Stimulated activated naive CD4-positive, alpha-beta T cell (primary cell): ENCODE measurements around the gene ZFHX2.
A peak's percentile ranks its signal among the peaks of the same experiment; 100 is the strongest.
"Not testable (repeated sequence)": the region's sequence is repeated elsewhere in the genome, so short reads cannot be mapped to it uniquely, and the experiment has no call there.

Source experiments
- DNase-seq, 6 experiments: peaks; one replicate each; lab custom pipeline; 2025; lab: John Stamatoyannopoulos, UW

ZFHX2 gene

DNA sequence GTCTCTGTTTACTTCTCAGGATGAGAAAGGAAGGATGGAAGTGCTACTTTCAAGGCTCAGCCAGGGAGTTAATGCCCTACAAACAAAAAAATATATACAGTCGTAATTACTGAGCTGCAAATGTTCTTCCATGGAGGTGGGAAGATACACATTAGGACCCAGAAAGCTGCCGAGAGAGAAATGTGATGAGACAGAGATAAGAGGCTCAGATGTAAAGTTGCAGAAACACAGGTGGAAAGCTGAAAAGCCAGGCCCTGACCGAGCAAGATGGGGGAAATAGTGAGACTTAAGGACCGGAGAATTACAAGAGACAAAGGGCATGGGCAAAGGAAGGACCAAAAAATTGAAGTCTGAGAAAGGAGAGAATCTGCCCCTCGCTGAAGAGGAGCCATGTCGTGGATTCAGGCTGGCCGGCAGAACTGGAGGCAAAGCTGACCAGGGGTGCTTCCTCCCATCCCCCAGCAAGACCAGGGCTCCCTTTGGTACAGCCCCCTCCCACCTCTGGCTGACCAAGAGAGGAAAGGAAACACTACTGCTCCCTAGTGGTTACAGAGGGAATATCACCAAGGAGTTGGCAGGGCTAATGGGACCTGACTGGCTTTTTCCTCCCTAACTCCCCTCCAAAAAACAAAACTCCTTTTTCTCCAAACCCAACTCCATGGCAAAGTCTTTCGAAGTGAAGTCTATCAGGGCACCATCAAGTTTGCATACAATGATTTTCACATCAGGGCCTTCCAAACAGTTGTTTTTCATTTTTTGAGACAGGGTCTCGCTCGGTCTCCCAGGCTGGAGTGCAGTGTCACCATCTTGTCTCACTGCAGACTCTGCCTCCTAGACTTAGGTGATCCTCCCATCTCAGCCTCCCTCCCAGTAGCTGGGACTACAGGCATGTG, 12.1 kb downstream of the ZFHX2 start:
- DNase-seq, result peak in 3 of 6 experiments; percentile 13 to 54 (median 38)

GRCh38 chr14:23538785-23539184, 12.8 kb downstream of the ZFHX2 start:
- no peak for DNase-seq

DNA sequence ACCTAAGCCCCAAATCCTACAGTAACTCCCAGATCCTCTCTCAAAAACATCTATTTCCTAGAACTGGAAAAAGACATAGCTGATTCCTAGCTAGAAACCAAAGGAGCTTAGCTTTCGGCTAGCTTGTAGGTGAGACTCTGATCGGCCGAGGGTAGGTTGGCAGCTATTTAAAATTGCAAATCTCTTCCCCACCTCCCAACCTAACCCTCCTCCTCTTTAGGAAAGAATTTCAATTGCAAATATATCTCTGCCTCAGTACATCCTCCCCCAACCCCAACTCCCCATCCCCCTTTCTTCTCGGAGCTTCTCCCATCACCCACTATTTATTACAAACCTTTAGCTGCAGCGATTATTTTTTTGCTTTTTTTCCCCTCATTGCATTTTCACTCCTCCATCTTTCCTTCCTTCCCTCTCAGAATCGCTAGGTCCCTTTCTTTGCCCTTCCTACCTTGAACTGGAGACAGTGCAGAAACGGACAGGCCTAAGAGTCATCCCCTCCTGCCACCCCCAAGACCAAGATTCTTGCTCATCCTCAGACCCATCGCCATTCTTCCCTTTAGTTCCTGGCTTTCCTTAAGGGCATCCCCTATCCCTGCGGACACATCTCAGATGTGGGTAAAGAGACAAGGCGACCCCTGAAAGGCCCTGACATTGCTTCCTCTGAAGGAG, 13.4 kb downstream of the ZFHX2 start:
- no peak for DNase-seq

GRCh38 chr14:23537351-23538049, 14.1 kb downstream of the ZFHX2 start:
- no peak for DNase-seq

GRCh38 chr14:23536906-23537305, 14.7 kb downstream of the ZFHX2 start:
- not testable (repeated sequence) for DNase-seq

DNA sequence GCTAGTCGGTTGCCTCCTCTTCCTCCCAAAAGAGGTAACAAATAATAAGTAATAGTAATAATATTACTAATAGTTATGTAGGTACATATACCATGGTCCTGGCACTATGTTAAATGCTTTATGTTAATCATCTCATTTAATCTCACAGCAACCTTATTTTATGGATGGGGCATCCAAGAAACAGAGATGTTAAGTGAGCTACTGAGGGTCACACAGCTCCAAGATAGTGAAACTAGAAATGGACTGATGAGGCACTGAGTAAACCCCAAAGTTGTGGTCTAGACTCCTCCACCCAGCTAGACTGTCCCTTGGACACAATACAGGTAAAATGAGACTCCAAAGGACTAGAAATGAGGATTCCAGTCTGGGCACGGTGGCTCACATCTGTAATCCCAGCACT, 15.1 kb downstream of the ZFHX2 start:
- no peak for DNase-seq

DNA sequence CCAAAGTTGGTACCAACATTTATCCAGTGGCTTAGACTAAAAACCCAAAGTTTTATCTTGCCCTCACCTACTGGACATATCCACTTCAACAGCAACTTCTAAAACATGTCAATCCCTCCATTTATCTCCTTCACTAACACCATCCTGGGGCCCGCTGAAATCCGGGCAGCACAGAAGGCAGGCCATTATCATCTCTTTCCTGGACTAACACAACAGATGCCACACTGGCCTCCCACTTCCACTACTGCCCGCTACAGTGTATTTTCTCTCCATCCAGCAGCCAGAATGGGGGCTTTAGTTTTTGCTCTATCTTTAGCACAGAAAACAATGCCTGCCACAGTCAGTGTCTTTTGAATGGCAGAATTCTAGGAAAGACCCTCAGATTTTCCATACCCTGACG, 15.6 kb downstream of the ZFHX2 start:
- no peak for DNase-seq

DNA sequence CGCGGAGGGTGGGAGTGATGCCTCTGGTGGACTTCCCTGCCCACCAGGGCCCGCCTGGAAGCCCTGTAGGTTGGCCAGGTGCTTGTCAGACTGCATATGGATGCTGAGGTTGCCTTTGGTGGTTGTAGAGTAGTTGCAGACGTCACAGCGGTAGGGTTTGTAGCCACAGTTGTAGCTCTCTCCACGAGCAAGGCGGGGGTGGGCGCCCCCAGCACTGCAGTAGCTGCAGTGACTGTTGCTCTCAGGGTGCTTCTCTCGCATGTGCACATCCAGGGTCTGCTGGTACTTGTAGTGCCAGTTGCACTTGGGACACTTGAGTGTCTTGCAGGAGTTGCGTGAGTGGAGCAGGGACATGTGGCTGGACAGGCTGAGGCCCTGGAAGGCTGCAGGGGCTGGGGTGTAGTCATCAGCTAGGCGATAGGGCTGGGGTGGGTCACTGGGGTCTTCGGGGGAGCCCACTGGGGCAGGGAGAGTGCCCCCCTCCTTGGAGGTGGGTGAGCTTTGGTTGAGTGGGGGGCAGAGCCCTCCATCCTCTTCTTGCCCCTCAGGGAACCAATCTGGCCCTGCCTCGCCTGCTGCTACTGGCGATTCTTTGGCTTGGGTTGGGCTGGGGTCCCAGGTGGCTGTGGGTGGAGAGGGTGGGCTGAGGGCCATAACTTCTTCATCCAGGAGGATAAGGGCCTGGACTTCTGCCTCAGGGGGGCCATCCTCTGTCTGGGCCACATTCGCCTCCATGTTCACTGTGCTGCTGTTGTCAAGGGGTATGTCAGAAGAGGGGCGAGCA, 17.7 kb downstream of the ZFHX2 start:
- DNase-seq, result no peak

- no peak for DNase-seq
These were observed 18.9 kb downstream of the ZFHX2 start for GRCh38 chr14:23532658-23533057.

DNA sequence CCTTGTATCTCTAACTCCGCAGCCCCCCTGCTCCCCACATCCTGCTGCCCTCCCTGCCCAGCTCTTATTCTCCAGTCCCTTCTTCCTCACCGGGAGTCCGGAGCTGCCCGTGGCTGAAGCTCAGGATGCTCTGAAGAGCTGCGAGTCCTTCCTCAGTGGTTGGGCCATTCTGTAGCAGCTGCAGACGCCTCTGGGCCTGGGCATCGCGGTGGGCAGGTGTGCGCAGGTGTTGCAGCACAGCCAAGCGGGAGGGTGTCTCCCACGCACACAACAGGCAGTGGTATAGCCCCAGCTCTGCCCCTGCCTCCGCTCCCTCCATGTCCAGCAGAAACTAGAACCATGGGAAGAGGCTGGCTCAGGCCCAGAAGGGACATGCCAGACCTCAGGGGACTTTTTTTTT, 20.2 kb downstream of the ZFHX2 start:
- no peak for DNase-seq

- no peak for DNase-seq
These were observed 21.1 kb downstream of the ZFHX2 start for GRCh38 chr14:23530375-23531055.

GRCh38 chr14:23529016-23529415, 22.5 kb downstream of the ZFHX2 start:
- no peak for DNase-seq

- DNase-seq, result no peak
These were observed 23.0 kb downstream of the ZFHX2 start for GRCh38 chr14:23528555-23528954.

DNA sequence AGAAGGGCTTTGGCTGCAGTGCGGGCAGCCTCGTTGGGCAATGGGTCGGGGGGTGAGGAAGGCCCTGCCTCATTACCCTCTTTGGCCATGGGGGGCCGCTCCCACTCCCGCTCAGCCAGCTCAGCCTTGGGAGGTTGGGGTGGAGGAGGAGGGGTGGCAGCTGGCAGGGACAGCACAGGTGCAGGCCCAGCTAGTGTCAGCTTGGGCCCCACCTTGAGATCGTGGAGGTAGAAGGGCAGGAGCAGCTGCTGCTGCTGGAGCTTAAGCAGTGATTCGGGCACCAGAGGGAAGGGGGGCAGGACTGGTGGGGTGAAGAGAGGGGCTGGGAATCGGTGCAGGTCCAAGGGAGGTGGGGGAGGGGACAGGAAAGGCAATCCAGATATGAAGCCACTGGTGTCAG, 26.0 kb downstream of the ZFHX2 start:
- no peak for DNase-seq

DNA sequence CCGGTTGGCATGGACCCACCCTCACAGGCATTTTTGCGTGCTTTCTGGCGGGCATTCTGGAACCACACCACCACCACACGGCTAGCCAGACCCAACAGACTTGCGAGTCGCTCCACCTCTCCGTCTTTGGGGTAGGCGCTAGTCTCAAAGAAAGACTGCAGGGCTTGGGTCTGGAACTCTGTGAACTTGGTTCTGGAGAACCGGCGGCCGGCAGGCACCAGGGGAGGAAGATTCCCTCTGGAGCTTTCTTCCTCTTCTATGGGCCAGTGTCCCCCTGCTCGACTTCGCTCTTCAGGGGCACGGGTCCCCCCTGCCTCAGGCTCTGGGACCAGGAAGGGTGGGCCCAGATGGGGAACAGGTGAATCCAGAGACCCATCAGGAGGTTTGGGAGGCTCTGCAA, 26.6 kb downstream of the ZFHX2 start:
- DNase-seq, result no peak

- no peak for DNase-seq
These were observed 28.1 kb downstream of the ZFHX2 start for GRCh38 chr14:23523229-23524016.

DNA sequence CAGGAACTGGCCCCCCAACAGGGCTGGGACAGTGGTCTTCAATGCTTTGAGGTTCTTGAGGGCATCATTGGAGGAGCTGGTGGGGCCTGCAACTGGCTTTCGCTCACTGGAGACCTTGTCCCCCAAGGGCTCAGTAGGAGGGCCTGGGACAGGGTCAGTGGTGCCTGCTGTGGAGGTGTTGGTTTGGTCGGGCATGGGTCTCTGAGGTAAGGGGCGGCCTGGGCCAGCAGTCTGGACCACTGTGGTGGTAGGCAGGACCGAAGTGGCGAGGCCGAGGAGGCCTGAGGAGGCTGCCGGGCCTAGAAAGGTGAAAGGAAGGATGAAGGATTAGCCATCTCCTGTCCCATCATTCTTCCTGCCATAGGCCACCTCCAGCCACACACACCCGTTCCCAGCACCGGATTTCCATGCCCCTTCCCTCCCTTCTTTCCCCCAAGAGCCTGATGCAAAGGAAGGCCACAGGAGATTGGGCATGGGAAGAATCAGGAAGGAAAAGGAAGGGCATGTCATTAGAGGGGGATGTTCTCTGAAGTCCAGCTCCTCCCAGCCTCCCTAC, 28.8 kb downstream of the ZFHX2 start:
- DNase-seq, result no peak

- no peak for DNase-seq
These were observed 29.6 kb downstream of the ZFHX2 start for GRCh38 chr14:23521785-23522640.

- no peak for DNase-seq
These were observed 30.5 kb downstream of the ZFHX2 start for GRCh38 chr14:23520899-23521533.
